Dedifferentiated amniotic fluid mesenchymal stem cell (primary cell): ENCODE results near the gene FUT7.
A peak's percentile ranks its signal among the peaks of the same experiment; 100 is the strongest.

ENCODE experiments used
- DNase-seq: peaks from one replicate; pipeline ENCODE4 v3.0.0-alpha.2; 2016; ENCODE audit errors: extremely low spot score

The FUT7 gene

GRCh38 chr9:137001857-137002645, 29.8 kb downstream of the FUT7 start:
- DNase-seq = no peak

GRCh38 chr9:137000177-137000930, 31.5 kb downstream of the FUT7 start:
- peak; percentile 32 for DNase-seq

DNA sequence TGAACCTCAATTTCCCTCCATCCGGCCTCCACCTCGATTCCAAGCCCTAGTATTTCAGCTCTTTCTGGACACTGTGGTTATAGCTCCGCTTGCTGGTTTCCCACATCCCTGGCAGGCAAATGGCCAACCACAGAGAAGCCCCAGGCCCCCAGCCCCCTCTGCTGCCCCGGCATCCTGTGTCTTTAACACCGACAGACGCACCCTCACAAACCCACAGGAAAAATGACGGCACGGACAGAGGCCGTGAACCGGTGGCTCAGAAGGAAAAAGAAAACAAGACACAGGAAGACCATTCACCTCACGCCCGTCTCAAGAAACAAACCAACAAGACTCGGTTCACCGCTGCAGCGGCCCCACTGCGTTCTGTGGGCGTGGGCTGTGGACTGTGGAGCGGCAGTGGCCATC, 34.1 kb downstream of the FUT7 start:
- no peak for DNase-seq

DNA sequence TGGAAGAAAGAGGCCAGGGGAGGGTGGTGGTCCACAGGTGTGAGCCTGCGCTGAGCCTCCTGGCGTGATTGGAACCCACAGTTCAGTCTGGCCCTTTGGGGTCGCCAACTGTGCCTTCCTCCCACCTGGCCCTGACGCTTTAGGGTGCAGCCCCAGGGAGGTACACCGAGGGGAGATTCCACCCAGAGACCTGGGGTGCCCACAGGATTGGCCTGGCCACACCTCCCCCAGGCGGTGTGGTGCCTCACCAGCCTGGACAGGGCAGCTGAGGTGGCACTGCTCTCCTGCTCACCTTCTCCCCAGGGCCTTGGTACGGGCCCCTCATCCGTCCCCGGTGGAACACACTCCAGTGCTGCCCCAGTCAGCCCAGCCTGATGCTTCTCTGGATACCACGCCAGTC, 34.5 kb downstream of the FUT7 start:
- no peak for DNase-seq

GRCh38 chr9:136996361-136997292, 35.3 kb downstream of the FUT7 start, which contains the start of gene CLIC3:
TSS of gene CLIC3 (minus strand) at chr9:136996568. CDS start at chr9:136996543, 25 bp downstream.
- no peak for DNase-seq

DNA sequence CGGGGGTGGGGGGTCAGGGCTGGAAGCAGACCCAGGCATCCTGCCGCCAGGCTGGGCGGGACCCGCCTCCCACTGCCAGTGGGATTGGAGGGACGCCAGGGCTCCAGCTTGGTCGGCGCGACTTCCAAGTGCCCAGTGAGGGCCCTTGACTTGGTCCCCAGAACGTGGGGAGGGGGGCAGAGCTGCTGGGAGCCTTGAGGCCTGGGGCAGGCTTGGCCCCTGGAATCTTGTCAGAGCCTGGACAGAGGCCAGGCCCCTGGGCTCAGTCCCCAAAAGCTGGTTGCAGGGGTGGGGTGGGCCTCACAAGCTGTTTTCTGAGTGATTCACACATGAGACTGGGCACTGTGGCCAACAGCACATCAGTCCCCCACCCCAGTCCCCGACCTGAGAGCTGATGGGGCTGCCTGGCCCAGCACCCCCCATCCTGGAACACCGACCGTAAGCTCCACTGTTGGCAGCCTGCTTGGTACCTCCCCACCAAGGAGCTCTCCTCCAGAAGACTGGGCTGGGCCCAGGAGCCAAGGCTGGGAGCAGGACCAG, 36.0 kb downstream of the FUT7 start:
- no peak for DNase-seq

DNA sequence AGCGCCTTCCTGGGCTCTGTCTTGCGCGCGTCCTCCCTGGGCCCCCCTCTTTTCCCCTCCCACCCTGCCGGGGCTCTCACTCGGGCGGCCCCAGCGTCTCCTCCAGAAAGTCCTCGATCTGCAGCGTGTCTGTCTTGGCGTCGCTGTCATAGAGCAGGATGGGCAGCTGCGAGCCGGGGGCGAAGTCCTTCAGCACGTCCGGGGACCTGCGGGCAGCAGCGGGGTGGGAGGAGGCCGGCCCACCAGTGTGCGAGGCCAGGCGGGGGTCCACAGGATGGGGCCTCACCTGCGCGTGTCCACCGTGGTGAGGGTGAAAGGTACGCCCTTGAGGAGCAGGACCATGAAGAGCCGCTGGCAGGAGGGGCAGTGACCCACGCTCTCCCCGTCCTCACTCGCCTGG, 36.5 kb downstream of the FUT7 start:
- no peak for DNase-seq

DNA sequence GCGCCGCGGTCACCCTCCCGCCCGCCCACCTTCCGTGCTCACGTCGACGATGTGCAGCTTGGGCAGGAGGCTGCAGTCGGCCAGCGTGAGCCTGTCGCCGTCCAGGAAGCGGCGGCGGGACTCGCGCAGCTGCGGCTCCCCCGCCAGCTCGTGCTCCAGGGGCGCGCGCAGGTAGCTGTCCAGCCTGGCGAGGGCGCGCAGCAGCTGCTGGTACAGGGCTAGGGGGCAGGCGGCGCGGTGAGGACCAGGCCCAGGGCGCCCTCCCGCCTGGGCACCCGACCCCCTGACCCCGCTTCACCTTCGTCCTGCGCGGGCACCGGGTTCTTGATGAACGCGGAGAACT, 37.0 kb downstream of the FUT7 start:
- DNase-seq = no peak

DNA sequence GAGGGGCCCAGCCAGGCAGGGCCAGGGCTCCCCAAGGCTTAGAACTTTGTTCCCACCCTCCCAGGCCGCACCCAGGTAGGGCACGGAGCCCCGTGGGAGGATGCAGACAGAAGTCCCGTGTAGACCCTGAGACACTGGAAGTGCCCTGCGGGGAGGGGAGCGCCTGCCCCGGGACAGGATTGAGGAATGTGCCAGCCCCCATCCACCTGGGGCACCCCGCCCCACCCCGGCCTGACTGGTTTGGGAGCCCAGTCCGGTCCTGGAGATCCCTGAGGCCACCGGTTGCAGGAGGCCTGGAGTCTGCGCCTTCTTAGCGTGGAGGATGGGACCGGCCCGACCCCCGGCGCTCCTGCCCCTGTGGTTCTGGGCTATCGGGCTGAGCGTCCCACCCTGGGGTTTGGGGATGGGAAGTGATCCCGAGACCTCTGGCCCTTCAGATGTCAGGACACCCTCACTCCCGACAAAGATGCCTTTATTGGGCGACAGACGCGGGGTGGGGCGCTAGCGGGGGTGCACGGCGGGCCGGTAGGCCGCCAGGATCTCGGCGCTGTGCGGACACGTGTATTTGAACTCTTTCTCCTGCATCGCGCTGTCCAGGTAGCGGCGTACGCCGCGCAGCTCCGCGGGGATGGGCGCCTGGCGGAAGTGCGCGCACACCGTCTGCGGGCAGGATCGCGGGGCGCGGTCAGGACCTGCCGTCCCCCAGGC, 37.6 kb downstream of the FUT7 start:
- no peak for DNase-seq

- no peak for DNase-seq
Observed at GRCh38 chr9:136992819-136993369, 39.0 kb downstream of the FUT7 start.

GRCh38 chr9:136991993-136992818, 39.7 kb downstream of the FUT7 start, which contains the start of gene PAXX:
TSS of gene PAXX (plus strand) at chr9:136992422. CDS start at chr9:136992444, 22 bp downstream.
- peak; percentile 83 for DNase-seq

- DNase-seq = no peak
Observed at GRCh38 chr9:136990242-136990911, 41.5 kb downstream of the FUT7 start.

- DNase-seq = no peak
Observed at GRCh38 chr9:136988872-136989271, 43.0 kb downstream of the FUT7 start.

DNA sequence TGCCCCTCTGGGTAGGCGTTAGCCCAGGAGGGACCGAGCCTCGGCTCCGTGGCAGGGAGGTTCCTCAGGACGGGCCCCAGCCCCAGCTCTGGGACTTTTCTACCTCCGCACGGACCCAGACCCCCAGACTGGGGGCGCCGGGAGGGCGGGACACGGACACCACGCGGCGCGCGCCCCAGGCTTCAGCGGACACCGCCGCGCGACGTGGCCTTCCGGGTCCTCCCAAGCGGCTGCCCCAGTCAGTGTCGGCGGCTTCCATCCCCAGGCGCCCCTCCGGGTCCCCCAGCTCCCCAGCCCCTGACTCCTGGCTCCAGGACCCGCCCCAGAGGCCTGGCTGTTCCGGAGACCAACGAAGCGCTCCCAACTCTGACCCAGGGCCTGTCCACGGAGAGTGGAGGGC, 46.0 kb downstream of the FUT7 start:
- DNase-seq = no peak

GRCh38 chr9:136985027-136985602, 46.8 kb downstream of the FUT7 start:
- no peak for DNase-seq

GRCh38 chr9:136984464-136985026, 47.3 kb downstream of the FUT7 start:
- no peak for DNase-seq

GRCh38 chr9:136983656-136984314, 48.1 kb downstream of the FUT7 start:
- no peak for DNase-seq

DNA sequence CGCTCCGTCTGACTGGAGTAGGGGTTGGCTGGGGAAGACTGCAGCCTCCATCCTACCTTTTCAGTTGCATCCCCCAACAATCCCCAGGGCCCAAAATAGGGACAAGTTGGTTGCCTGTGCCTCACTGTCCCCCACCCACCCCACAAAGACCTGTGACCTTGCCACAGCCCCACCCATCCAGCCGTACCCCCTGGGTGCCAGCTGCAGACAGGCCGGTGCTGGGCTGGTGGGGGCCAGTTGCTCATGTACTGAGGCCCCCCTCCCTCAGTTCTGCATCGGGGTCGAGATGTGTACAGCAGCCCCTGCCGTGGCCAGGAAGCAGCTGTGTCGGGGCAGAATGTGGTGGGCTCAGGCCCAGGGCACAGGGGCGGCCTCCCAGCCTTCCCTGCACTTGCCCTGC, 48.7 kb downstream of the FUT7 start:
- DNase-seq = no peak
